Karpas-422 (cell line): ENCODE measurements around the gene COPS6. TPM values are rescaled to one million over a fixed set of nuclear protein-coding genes. Genes with fewer than 3 reads are reported as not detected.
A peak's percentile ranks its signal among the peaks of the same experiment; 100 is the strongest.

ENCODE experiments used
- DNase-seq: peaks from one replicate; pipeline ENCODE4 v3.0.0-alpha.2; 2015
- H2AFZ ChIP-seq: fragments of 200-600 bp; sonication (generic); 2 replicates; pipeline ENCODE4 v1.6.1; 2014; ENCODE audit warnings: antibody characterized with exemption, low read length, mixed read lengths
- H3K27ac ChIP-seq: fragments of 200-600 bp; sonication (generic); 2 replicates; pipeline ENCODE4 v1.5.1; 2014; ENCODE audit warnings: mild to moderate bottlenecking, low read length, moderate library complexity
- H3K27me3 ChIP-seq: fragments of 200-600 bp; sonication (generic); 2 replicates; pipeline ENCODE4 v1.6.1; 2014; ENCODE audit warnings: low read length, mixed read lengths
- H3K36me3 ChIP-seq: fragments of 200-600 bp; sonication (generic); 2 replicates; pipeline ENCODE4 v1.6.1; 2014; ENCODE audit warnings: low read length, mixed read lengths; ENCODE audit not compliant: insufficient read depth
- H3K4me1 ChIP-seq: fragments of 200-600 bp; sonication (generic); 2 replicates; pipeline ENCODE4 v1.6.1; 2014; ENCODE audit warnings: mild to moderate bottlenecking, low read length, mixed read lengths
- H3K4me2 ChIP-seq: fragments of 200-600 bp; sonication (generic); 2 replicates; pipeline ENCODE4 v1.6.1; 2014; ENCODE audit warnings: low read length, low read depth, mild to moderate bottlenecking; ENCODE audit not compliant: poor library complexity, severe bottlenecking
- H3K4me3 ChIP-seq: fragments of 200-600 bp; sonication (generic); 2 replicates; pipeline ENCODE4 v1.5.1; 2014; ENCODE audit warnings: mild to moderate bottlenecking, antibody characterized with exemption, low read length, mixed read lengths
- H3K79me2 ChIP-seq: fragments of 200-600 bp; sonication (generic); 2 replicates; pipeline ENCODE4 v1.6.1; 2014; ENCODE audit warnings: mild to moderate bottlenecking, low read length, mixed read lengths
- H3K9ac ChIP-seq: fragments of 200-600 bp; sonication (generic); 2 replicates; pipeline ENCODE4 v1.6.0; 2014; ENCODE audit warnings: low read length
- H3K9me2 ChIP-seq: fragments of 200-600 bp; sonication (generic), shearing (Covaris generic); replicated peaks from 2 replicates; pipeline ENCODE4 v1.6.0; 2014; ENCODE audit warnings: mild to moderate bottlenecking, low read length, moderate library complexity; ENCODE audit not compliant: insufficient read depth
- H3K9me3 ChIP-seq: fragments of 300-700, 200-600 bp; sonication (generic); 2 replicates; pipeline ENCODE4 v1.6.1; 2014; ENCODE audit warnings: low read length, mixed read lengths
- H4K20me1 ChIP-seq: fragments of 200-600 bp; sonication (generic); 2 replicates; pipeline ENCODE4 v1.6.1; 2014; ENCODE audit warnings: mild to moderate bottlenecking, antibody characterized with exemption, low read length, low read depth; ENCODE audit not compliant: insufficient read depth
- total RNA-seq: library from RNA; depleted of rRNA; stranded (reverse); fragments of >200 nt; shearing (Covaris generic); gene quantifications from 2 replicates; pipeline ENCODE4 v1.2.3, GENCODE V29; 2014; ENCODE audit warnings: low replicate concordance

Gene COPS6
- total RNA-seq, 1 experiment from 2014 or later, result 52.7 TPM

- H3K36me3 ChIP-seq, result peaks cover 18% of the 10 kb centered on the region
- H3K4me1 ChIP-seq, result peaks cover 20% of the 10 kb centered on the region
- H3K27me3 ChIP-seq, result no peaks in the 10 kb centered on the region
- H4K20me1 ChIP-seq, result peaks cover 15% of the 10 kb centered on the region; the same call in 1 of the 2 replicates
- peaks cover 31% of the 10 kb centered on the region for H3K79me2 ChIP-seq
- no peak for DNase-seq
- H2AFZ ChIP-seq, result no peak overlapping the region
- H3K9me2 ChIP-seq, result no peaks in the 10 kb centered on the region
- H3K9me3 ChIP-seq, result no peaks in the 10 kb centered on the region
- H3K4me2 ChIP-seq, result peak overlapping the region; percentile 72
- H3K27ac ChIP-seq, result no peak overlapping the region
- H3K4me3 ChIP-seq, result peak overlapping the region; percentile 96; the same call in 1 of the 2 replicates
- peak overlapping the region; percentile 74; the same call in 1 of the 2 replicates for H3K9ac ChIP-seq
These were observed 14.4 kb downstream of the COPS6 start for GRCh38 chr7:100102950-100103840.

GRCh38 chr7:100105534-100105933 is 16.8 kb downstream of the COPS6 start:
- no peaks in the 10 kb centered on the region for H3K9me3 ChIP-seq
- peaks cover 8% of the 10 kb centered on the region for H3K79me2 ChIP-seq
- H3K36me3 ChIP-seq, result no peaks in the 10 kb centered on the region
- no peak overlapping the region for H3K9ac ChIP-seq
- H3K27ac ChIP-seq, result no peak overlapping the region
- H3K4me2 ChIP-seq, result no peak overlapping the region
- no peaks in the 10 kb centered on the region for H3K9me2 ChIP-seq
- peaks cover 9% of the 10 kb centered on the region for H3K4me1 ChIP-seq
- H4K20me1 ChIP-seq, result no peaks in the 10 kb centered on the region
- no peak overlapping the region for H3K4me3 ChIP-seq
- no peaks in the 10 kb centered on the region for H3K27me3 ChIP-seq
- DNase-seq, result no peak
- H2AFZ ChIP-seq, result no peak overlapping the region

DNA sequence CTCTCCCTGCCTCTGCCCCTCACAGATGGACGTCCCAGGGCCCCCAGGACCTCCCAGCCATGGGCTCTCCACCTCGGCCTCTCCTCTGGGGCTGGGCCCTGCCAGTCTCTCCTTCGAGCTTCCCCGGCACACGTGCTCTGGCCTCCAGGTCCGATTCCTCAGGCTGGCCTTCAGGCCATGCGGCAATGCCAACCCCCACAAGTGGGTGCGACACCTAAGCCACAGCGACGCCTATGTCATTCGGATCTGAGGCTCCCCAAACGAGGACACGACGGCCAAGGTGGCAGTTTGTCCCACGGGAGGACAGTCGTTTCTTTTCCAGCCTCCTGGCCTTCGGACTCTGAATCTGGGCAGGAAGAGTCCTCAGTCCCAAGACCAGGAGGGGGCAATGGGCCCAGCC is 17.9 kb downstream of the COPS6 start:
- H3K9me2 ChIP-seq, result no peaks in the 10 kb centered on the region
- no peaks in the 10 kb centered on the region for H3K27me3 ChIP-seq
- H2AFZ ChIP-seq, result no peak overlapping the region
- peaks cover 3% of the 10 kb centered on the region; the same call in 1 of the 2 replicates for H3K79me2 ChIP-seq
- peaks cover 4% of the 10 kb centered on the region; the same call in 1 of the 2 replicates for H3K36me3 ChIP-seq
- H3K4me2 ChIP-seq, result no peak overlapping the region
- H3K4me1 ChIP-seq, result peaks cover 9% of the 10 kb centered on the region
- no peak overlapping the region for H3K27ac ChIP-seq
- H3K9me3 ChIP-seq, result no peaks in the 10 kb centered on the region
- no peaks in the 10 kb centered on the region for H4K20me1 ChIP-seq
- DNase-seq, result no peak
- H3K9ac ChIP-seq, result no peak overlapping the region
- no peak overlapping the region for H3K4me3 ChIP-seq

- peaks cover 6% of the 10 kb centered on the region for H3K4me1 ChIP-seq
- H4K20me1 ChIP-seq, result no peaks in the 10 kb centered on the region
- H3K4me3 ChIP-seq, result no peak overlapping the region
- no peak overlapping the region for H3K9ac ChIP-seq
- no peaks in the 10 kb centered on the region for H3K27me3 ChIP-seq
- no peak overlapping the region for H2AFZ ChIP-seq
- H3K9me2 ChIP-seq, result no peaks in the 10 kb centered on the region
- H3K79me2 ChIP-seq, result peaks cover 1% of the 10 kb centered on the region; the same call in 1 of the 2 replicates
- H3K9me3 ChIP-seq, result no peaks in the 10 kb centered on the region
- no peak for DNase-seq
- peaks cover 5% of the 10 kb centered on the region; the same call in 1 of the 2 replicates for H3K36me3 ChIP-seq
- H3K4me2 ChIP-seq, result no peak overlapping the region
- no peak overlapping the region for H3K27ac ChIP-seq
These were observed 18.5 kb downstream of the COPS6 start for GRCh38 chr7:100107125-100107737.

- no peak overlapping the region for H3K4me2 ChIP-seq
- no peaks in the 10 kb centered on the region for H3K4me1 ChIP-seq
- H3K36me3 ChIP-seq, result peaks cover 7% of the 10 kb centered on the region; the same call in 1 of the 2 replicates
- no peak overlapping the region for H3K9ac ChIP-seq
- DNase-seq, result no peak
- H2AFZ ChIP-seq, result no peak overlapping the region
- no peaks in the 10 kb centered on the region for H3K79me2 ChIP-seq
- no peak overlapping the region for H3K27ac ChIP-seq
- H3K9me3 ChIP-seq, result no peaks in the 10 kb centered on the region
- H3K27me3 ChIP-seq, result no peaks in the 10 kb centered on the region
- no peaks in the 10 kb centered on the region for H4K20me1 ChIP-seq
- H3K4me3 ChIP-seq, result no peak overlapping the region
- no peaks in the 10 kb centered on the region for H3K9me2 ChIP-seq
These were observed 19.1 kb downstream of the COPS6 start for GRCh38 chr7:100107890-100108289.

- Histone ChIP-seq H3K9ac (no peak overlapping the region), H2AFZ (no peak overlapping the region), H3K4me2 (no peak overlapping the region), H3K36me3 (peaks cover 7% of the 10 kb centered on the region; the same call in 1 of the 2 replicates), H3K4me3 (no peak overlapping the region), H3K27ac (no peak overlapping the region), H3K27me3 (no peaks in the 10 kb centered on the region), H3K4me1 (no peaks in the 10 kb centered on the region), H3K79me2 (no peaks in the 10 kb centered on the region), H3K9me3 (no peaks in the 10 kb centered on the region), H4K20me1 (no peaks in the 10 kb centered on the region), H3K9me2 (no peaks in the 10 kb centered on the region)
- DNase-seq, result no peak
These were observed 20.9 kb downstream of the COPS6 start for GRCh38 chr7:100109521-100110163.

DNA sequence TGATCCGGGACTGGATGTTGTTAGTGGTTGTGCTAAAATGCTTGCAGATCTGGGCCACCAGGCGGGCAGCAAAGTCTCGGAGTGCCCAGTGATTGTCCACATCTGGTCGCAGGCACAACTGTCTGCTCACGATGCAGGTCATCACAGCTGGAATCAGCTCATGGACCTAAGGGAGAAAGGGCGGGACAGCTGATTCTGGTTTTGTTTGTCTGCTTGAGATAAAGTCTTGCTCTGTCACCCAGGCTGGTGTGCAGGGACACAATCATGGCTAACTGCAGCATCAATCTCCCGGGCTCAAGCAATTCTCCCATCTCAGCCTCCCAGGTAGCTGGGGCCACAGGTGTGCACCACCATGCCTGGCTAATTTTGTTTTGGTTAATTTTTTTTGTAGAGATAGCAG is 22.4 kb downstream of the COPS6 start:
- no peak overlapping the region for H3K9ac ChIP-seq
- no peak overlapping the region for H3K4me2 ChIP-seq
- no peaks in the 10 kb centered on the region for H3K27me3 ChIP-seq
- no peaks in the 10 kb centered on the region for H3K79me2 ChIP-seq
- no peak overlapping the region for H2AFZ ChIP-seq
- H3K9me3 ChIP-seq, result no peaks in the 10 kb centered on the region
- no peak for DNase-seq
- H3K4me3 ChIP-seq, result no peak overlapping the region
- H4K20me1 ChIP-seq, result no peaks in the 10 kb centered on the region
- no peaks in the 10 kb centered on the region for H3K9me2 ChIP-seq
- no peak overlapping the region for H3K27ac ChIP-seq
- no peaks in the 10 kb centered on the region for H3K4me1 ChIP-seq
- H3K36me3 ChIP-seq, result peaks cover 7% of the 10 kb centered on the region; the same call in 1 of the 2 replicates

DNA sequence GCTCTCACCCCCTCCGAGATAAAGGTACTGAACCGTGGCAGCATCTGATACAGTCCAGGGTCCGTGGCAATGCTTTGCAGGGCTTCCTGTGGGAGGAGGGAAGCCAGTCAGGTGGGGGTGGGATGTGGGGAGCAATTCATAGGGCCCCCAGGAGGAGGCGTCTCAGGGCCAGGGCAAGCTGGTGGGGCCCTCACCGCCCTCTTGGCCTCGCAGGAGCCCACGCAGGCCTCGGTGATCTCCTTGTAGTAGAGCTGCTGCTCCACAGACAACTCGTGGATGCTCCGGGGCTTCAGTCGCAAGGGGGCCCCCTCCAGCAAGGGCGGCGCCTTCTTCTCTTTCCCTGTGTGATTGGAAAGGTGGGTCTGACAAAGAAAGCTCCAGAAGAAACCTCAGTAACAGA is 23.1 kb downstream of the COPS6 start:
- H3K36me3 ChIP-seq, result peaks cover 7% of the 10 kb centered on the region; the same call in 1 of the 2 replicates
- H3K27ac ChIP-seq, result no peak overlapping the region
- H4K20me1 ChIP-seq, result no peaks in the 10 kb centered on the region
- no peaks in the 10 kb centered on the region for H3K4me1 ChIP-seq
- H3K79me2 ChIP-seq, result no peaks in the 10 kb centered on the region
- no peak overlapping the region for H3K4me3 ChIP-seq
- no peaks in the 10 kb centered on the region for H3K9me3 ChIP-seq
- no peak overlapping the region for H3K4me2 ChIP-seq
- H3K9me2 ChIP-seq, result no peaks in the 10 kb centered on the region
- no peak overlapping the region for H3K9ac ChIP-seq
- no peak for DNase-seq
- H2AFZ ChIP-seq, result no peak overlapping the region
- H3K27me3 ChIP-seq, result no peaks in the 10 kb centered on the region
